NCI-H2196 treated with DMSO at 0.1 percent for 48 hours (cell line): ENCODE measurements around the gene LIPC.

Experiments used
- DNase-seq: peaks from one replicate; lab custom pipeline; 2025; ENCODE audit not compliant: unreplicated experiment; lab: John Stamatoyannopoulos, UW

LIPC gene

GRCh38 chr15:58512522-58512921, 80.7 kb downstream of the LIPC start:
- no peak for DNase-seq

GRCh38 chr15:58513008-58513407, 81.2 kb downstream of the LIPC start:
- DNase-seq = no peak

- DNase-seq = no peak
These were observed 82.0 kb downstream of the LIPC start for GRCh38 chr15:58513726-58514336.

- DNase-seq = no peak
These were observed 84.0 kb downstream of the LIPC start for GRCh38 chr15:58515807-58516206.

- no peak for DNase-seq
These were observed 85.5 kb downstream of the LIPC start for GRCh38 chr15:58517252-58517681.

GRCh38 chr15:58517682-58518525, 86.1 kb downstream of the LIPC start:
- no peak for DNase-seq

GRCh38 chr15:58518626-58519025, 86.8 kb downstream of the LIPC start:
- no peak for DNase-seq

- DNase-seq = no peak
These were observed 87.7 kb downstream of the LIPC start for GRCh38 chr15:58519516-58519915.

GRCh38 chr15:58520464-58520863, 88.7 kb downstream of the LIPC start:
- no peak for DNase-seq

- no peak for DNase-seq
These were observed 89.1 kb downstream of the LIPC start for GRCh38 chr15:58520936-58521292.

GRCh38 chr15:58521293-58521991, 89.7 kb downstream of the LIPC start:
- no peak for DNase-seq

- no peak for DNase-seq
These were observed 90.6 kb downstream of the LIPC start for GRCh38 chr15:58522391-58522790.

GRCh38 chr15:58522865-58523264, 91.1 kb downstream of the LIPC start:
- DNase-seq = no peak

- DNase-seq = no peak
These were observed 91.8 kb downstream of the LIPC start for GRCh38 chr15:58523634-58524033.

GRCh38 chr15:58524247-58524646, 92.5 kb downstream of the LIPC start:
- DNase-seq = no peak

GRCh38 chr15:58525991-58526421, 94.2 kb downstream of the LIPC start:
- no peak for DNase-seq

- DNase-seq = no peak
These were observed 94.9 kb downstream of the LIPC start for GRCh38 chr15:58526647-58527192.

- no peak for DNase-seq
These were observed 95.9 kb downstream of the LIPC start for GRCh38 chr15:58527573-58528187.

- no peak for DNase-seq
These were observed 96.5 kb downstream of the LIPC start for GRCh38 chr15:58528188-58528870.

GRCh38 chr15:58529041-58529440, 97.2 kb downstream of the LIPC start:
- no peak for DNase-seq
